ENCODE measurements around the gene PPFIA3. TPM values are rescaled to one million over a fixed set of nuclear protein-coding genes. Genes with fewer than 3 reads are reported as not detected.

Gene PPFIA3
- total and polyA plus RNA-seq, 8 donors: 4.1 to 39.7 (median 6.7) TPM

DNA sequence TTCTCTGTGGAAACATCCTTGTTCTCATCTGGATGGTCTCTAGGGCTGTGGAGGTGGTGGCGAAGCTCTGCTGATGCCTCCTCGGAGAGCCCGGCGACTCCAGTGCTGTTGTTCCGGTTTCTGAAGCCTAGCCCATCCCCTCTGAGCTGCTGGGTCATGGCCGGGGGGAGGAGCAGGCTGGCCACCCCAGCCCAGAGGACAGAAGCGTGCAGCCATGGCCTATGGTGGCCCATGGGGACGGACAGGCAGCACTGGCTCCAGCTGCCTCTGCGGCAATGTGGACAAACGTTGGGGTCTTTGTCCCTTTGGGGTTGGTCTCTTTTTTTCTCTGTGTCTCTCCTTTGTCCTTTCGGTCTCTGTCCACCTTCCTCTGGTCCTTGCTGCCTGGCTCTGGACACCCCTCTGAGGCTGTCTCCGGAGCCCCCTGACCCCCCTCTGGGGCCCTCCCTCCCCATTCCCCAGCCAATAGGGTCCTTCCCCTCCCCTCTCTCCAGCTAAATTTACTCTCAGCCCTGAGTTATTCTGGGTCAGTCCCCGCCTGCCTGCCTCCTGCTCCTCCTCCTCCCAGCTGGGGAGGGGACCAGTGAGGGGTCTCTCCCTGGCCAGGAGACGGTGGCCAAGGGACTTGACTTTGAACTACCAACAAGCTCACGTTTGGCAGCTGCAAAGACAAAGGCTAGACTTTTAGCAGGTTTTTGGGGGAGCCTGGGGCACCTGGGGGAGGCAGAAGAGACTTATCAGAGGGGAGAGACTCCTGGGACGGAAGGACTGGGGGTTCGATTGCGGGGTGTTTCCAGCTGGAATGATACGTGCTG, 35.9 kb downstream of the PPFIA3 start, which contains the start of gene HRC:
Gene HRC (minus strand): TSS at position 392 of the 815 bp plus-strand sequence. CDS start 159 bp downstream, at position 233.
- no peak within 1 kb of the TSS for H3K27ac ChIP-seq
- H3K4me3 ChIP-seq: no peak within 1 kb of the TSS
- 78 to 82% methylated on average over 16 to 19 of the region's 19 CpGs for WGBS, 2 donors
- intact Hi-C loops (cut with DNase I): no loop called here
- no peak for FAIRE-seq
- TF ChIP-seq, protein P1, sequence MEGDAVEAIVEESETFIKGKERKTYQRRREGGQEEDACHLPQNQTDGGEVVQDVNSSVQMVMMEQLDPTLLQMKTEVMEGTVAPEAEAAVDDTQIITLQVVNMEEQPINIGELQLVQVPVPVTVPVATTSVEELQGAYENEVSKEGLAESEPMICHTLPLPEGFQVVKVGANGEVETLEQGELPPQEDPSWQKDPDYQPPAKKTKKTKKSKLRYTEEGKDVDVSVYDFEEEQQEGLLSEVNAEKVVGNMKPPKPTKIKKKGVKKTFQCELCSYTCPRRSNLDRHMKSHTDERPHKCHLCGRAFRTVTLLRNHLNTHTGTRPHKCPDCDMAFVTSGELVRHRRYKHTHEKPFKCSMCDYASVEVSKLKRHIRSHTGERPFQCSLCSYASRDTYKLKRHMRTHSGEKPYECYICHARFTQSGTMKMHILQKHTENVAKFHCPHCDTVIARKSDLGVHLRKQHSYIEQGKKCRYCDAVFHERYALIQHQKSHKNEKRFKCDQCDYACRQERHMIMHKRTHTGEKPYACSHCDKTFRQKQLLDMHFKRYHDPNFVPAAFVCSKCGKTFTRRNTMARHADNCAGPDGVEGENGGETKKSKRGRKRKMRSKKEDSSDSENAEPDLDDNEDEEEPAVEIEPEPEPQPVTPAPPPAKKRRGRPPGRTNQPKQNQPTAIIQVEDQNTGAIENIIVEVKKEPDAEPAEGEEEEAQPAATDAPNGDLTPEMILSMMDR (IDR thresholded peaks at IDR 0.05): no peak
- H3K27me3 ChIP-seq: no peaks in the 10 kb centered on the region
- no peaks in the 10 kb centered on the region for H3K36me3 ChIP-seq
- DNase-seq: no peak
- no peaks in the 10 kb centered on the region for H3K9me3 ChIP-seq
- ATAC-seq: no peak
- peaks cover 6 to 14% (median 9%) of the 10 kb centered on the region in 3 donors for H3K4me1 ChIP-seq

DNA sequence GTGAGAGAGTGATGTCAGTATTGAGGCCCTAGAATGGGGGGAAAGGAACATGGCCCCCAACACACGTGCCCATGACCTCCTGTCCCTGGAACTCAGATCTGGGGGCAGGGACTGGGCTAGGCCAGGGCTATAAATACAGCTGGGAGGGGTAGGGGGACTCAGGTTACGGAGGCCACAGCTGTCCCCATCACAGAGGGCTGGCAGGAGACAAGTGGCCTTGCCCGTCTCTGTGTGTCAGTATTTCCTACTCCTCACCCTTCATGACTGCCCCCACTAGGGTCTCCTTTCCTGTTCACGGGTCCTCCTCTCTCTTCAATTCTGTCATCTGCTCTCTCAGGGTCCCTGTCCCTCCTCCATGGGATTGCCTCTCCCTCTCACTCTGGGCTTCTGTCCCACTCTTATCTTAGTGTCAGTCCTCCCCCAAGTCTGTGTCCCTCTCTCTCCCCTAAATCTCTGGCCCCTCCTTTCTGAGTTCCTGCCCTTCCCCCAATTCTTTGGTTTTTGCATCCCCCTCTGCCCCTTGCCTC, 36.5 kb downstream of the PPFIA3 start:
- intact Hi-C loops (cut with DNase I): no loop called here
- TF ChIP-seq, protein P1 (IDR thresholded peaks at IDR 0.05): no peak
- ATAC-seq (no peak), FAIRE-seq (no peak), DNase-seq (no peak)
- no peak overlapping the region for H3K4me3 ChIP-seq
- 64 to 77% methylated on average over 3 to 4 of the region's 4 CpGs for WGBS, 2 donors
- peaks cover 6 to 12% (median 9%) of the 10 kb centered on the region in 3 donors for H3K4me1 ChIP-seq
- no peaks in the 10 kb centered on the region for H3K36me3 ChIP-seq
- no peaks in the 10 kb centered on the region for H3K27me3 ChIP-seq
- no peak overlapping the region for H3K27ac ChIP-seq
- H3K9me3 ChIP-seq: no peaks in the 10 kb centered on the region

DNA sequence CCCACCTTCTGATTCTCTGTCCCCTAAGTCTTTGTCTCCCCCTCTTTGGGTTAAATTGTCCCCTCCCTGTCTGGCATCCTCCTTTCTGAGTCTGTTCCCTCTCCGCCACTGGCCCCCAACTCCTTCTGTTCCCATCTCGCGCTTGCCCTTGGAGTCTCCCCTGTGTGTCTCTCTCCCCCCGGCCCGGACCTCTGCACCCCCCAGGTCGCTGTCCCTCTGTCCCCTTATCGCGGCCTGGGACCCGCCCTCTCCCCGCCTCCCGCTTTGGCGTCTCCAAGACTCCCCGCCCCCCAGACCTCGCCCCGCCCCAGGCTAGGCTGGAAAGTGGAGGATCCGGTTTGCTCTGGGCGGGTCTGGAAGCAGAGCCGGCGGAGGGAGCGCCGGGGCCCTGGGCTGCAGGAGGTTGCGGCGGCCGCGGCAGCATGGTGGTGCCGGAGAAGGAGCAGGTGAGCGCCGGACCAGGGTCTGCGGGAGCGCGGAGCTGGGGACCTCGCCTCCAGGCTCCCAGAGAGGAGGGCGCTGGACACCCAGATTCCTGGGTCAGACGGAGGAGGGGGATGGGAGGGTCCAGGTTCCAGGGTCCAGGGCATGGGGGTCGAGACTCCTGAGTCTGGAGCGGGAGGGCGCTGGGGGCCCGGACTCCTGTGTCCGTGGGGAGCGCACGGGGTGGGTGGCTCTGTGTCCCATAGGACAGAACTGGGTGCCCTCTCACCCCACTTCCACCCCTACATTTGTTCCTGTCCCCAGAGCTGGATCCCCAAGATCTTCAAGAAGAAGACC, 38.3 kb downstream of the PPFIA3 start, which contains the start of gene TRPM4:
Gene TRPM4 (plus strand): TSS at position 348 of the 780 bp plus-strand sequence. CDS start 75 bp downstream, at position 423.
- no peaks in the 10 kb centered on the region for H3K27me3 ChIP-seq
- ATAC-seq: peak; percentile 98
- no peak for FAIRE-seq
- peak within 1 kb of the TSS; percentile 55 to 87 (median 78) for H3K4me3 ChIP-seq
- no peaks in the 10 kb centered on the region for H3K36me3 ChIP-seq
- H3K27ac ChIP-seq: peak within 1 kb of the TSS; percentile 35 to 87 (median 74)
- 1% methylated on average over 32 to 41 of the region's 41 CpGs for WGBS, 2 donors
- intact Hi-C loops (cut with DNase I): no loop called here
- no peaks in the 10 kb centered on the region for H3K9me3 ChIP-seq
- TF ChIP-seq, protein P1 (IDR thresholded peaks at IDR 0.05): no peak
- peak; percentile 90 to 97 (median 95) for DNase-seq
- peaks cover 0 to 6% (median 6%) of the 10 kb centered on the region in 3 donors for H3K4me1 ChIP-seq

DNA sequence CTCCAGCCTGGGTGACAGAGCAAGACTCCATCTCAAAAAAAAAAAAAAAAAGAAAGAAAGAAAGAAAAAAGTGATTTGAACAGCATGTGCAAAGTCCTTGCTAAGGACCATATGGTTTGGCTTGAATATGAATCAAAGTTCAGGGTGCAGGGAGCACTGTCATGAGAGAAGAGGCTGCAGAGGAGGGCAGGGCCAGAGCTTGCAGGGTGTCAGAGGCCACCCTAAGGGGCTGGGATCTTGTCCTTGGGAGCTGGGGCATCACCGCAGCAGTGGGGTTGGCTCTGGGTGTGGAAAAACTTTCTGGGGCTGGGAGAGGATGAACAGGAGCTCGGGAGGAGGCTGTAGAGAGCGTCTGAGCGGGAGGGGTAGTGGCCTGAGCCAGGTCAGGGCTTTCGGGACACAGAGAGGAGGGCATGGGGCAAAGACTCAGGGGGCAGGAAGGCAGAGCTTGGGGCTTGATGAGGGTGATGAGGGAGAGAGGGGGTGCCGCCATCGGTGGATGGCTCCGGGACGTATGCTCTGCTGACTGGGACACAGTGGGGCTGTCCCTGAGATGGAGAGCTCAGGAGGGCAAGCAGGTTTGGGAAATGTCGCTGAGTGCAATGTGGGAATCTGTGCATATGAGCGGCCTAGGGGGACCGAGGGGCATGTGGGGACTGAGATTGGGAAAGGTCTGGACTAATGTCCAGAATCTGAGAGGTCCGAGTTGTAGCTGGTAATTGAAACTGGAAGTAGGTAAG, 41.3 kb downstream of the PPFIA3 start:
- Histone ChIP-seq H3K4me3 (no peak overlapping the region), H3K4me1 (peaks cover 5 to 17% (median 12%) of the 10 kb centered on the region in 3 donors), H3K27ac (no peak overlapping the region), H3K36me3 (no peaks in the 10 kb centered on the region), H3K9me3 (no peaks in the 10 kb centered on the region), H3K27me3 (no peaks in the 10 kb centered on the region)
- no peak for ATAC-seq
- TF ChIP-seq, protein P1 (IDR thresholded peaks at IDR 0.05): no peak
- DNase-seq: no peak
- intact Hi-C loops (cut with DNase I): no loop called here
- no peak for FAIRE-seq
- 92 to 94% methylated on average over 13 of the region's 13 CpGs for WGBS, 2 donors
